GM21423 (cell line): ENCODE data around the gene BBX.
"Not testable (repeated sequence)": the region's sequence is repeated elsewhere in the genome, so short reads cannot be mapped to it uniquely, and the experiment has no call there.

ENCODE experiments used
- ATAC-seq: cut with Tn5 transposase; IDR thresholded peaks from one replicate; pipeline ENCODE4 v1.9.1; 2021; ENCODE audit warnings: mild to moderate bottlenecking, moderate library complexity; ENCODE audit not compliant: unreplicated experiment

The BBX gene

DNA sequence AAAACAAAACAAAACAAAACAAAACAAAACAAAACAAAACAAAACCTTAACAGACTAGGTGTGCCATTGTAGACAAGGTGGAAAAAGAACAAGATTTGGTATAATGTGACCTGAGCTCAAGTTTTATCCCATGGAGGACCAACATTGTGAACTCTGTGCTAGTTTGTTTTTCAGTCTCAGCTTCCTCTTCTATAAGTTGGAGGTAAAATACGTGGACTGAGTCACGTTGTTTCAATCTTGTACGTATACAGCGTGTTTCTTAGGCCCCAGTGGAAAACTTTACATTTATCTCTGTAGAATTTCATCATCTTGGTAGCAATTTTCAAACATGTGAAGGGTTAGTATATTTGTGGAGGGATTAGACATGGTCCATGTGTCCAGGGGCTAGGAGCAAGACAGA lies 306.4 kb downstream of the BBX start:
- no peak for ATAC-seq

DNA sequence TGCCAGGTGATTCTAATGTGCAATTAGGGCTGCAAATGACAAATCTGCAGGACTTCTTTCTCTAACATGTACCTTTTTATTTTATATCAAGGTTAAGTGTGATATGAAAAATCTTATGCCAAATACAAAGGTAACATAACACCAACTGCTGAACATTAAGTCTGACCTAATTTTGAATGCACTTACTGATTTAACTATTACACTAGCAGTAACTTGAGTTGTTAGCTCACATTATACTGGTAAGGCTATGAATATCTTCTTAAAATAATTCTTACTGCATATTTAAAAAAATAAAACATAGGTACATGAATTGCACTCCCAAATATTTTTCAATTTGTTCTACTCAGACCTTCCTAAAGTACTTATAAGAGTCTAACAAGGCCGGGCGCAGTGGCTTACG lies 308.8 kb downstream of the BBX start:
- ATAC-seq = no peak

DNA sequence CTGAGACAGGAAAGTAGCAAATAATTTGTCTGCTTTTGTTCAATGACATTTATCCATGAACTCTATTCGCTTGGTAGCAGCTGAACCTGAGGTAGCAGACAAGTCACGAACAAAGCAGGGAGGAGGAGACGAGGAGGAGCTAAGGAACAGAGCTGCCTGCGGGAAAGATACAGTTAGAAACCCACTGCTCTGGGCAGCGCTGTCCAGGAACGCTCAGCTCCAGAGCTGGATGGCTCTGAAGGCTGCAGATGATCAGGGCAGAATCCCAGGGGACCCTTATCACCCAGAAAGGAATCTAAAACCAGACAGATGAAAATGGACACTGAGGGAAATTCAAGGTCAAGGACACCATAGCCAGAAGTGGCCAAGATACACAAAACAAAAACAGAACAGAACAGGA lies 310.3 kb downstream of the BBX start:
- no peak for ATAC-seq

DNA sequence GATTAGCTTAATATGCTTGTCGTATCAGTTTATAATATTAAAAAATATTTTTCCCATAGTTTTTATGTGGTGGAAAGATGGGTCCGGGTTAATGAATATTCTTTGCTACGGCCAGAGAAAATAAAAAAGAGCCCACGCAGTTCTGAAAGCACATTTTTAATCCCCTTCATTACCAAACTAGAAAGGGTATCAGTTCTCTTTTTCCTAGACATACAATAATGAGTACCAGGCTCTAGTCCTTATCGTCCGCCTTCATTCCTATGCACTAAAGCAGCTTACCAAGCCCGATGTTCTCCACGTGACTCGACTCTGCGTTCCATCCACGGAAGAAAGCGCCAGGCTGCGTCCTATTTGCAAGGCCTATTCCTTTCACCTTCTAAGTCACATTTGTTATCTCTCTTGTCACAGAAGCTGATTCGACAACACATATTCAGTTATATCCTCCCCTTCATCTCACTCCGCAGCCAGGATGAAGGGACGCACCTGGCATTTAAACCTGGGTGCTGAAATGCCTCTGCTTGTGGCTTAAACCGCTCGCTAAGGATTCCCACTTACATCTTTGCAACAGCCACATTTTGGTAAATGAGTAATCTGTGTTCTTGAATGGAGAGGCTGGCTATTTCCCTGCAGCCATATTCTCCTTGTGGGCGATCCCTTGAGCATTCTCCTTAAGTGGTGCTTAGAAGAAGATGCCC lies 311.1 kb downstream of the BBX start:
- no peak for ATAC-seq

DNA sequence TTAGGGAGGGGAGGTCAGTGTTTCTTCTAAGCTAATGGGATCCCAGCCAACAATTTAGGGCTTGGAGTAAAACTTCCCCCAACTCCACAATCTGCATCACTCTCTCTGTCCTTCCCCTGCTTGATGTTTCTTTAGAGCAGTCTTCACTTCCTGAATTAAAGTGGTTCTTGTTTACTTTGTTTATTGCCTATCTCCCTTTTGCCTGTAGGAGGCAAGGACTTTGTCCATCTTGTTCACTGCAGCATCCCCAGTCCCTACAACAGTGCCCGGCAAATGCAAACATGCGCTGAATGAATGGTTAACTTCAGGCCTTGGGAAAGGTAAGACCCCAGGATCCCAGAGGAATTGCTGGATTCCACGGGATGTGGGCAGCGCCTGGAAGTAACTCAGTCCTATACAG lies 312.2 kb downstream of the BBX start:
- ATAC-seq = not testable (repeated sequence)

DNA sequence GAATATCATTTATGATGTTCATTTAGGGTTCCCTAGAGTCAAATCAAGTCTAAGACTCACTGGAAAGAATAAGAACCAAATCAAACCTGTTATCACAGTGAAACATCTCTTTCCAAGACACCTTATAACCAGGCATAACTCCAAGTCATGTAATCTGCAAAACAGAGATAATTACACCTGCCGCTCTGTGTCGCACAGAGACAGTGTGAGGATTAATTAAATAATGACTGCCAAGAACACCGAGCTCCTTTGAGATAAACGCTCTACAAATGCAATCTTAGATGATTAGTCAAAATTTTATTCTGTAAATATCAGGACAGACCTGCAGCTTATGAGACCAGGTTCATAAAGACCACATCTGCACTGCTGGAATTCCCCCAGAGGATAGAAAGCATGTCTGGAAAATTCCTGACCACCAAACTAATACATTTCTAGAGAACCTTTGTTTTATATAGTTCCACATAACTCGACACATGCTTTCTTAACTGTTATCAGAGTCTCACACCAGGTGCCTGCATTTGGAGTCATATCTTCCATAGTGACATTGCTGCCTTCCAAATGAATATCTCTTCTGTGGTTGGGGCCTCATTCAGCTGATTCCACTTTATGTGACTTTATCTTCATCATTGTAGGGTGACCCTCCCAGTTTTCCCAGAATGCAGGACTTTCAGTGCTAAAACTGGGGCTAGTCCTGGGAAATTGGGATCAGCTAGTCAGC lies 315.3 kb downstream of the BBX start:
- no peak for ATAC-seq

DNA sequence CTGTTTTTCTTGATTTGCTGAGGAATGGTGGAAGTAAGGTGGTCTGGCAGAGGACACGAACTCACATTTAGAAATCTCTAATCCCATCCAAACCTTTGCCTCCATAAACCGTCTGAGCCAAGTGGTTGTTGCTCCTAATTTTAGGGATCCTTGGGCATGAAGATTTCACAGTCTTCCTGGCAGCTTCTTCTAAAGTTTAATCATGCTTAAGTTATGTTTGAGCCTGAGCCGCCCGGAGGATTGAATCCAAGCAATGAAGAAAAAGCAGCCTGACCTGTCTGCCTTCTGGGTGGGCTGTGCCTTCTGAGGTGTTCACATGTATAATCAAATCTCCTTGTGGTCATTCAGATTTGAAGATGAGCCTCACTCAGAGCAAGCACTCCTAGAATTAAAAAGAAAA lies 319.1 kb downstream of the BBX start:
- ATAC-seq = no peak

DNA sequence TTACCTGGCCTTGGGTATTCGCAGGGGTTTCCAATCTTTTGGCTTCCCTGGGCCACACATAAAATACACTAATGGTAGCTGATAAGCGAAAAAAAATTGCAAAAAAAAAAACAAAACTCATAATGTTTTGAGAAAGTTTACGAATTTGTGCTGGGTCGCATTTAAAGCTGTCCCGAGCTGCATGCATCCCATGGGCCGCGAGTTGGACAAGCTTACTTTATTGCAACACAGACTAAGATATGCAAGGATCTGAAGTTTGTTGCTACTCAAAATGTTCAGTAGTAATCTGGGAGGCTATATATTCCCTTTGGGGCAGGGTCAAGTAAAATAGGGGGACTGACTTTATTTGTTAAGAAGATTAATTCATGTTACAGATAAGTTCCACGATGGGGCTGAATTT lies 320.2 kb downstream of the BBX start:
- ATAC-seq = no peak

DNA sequence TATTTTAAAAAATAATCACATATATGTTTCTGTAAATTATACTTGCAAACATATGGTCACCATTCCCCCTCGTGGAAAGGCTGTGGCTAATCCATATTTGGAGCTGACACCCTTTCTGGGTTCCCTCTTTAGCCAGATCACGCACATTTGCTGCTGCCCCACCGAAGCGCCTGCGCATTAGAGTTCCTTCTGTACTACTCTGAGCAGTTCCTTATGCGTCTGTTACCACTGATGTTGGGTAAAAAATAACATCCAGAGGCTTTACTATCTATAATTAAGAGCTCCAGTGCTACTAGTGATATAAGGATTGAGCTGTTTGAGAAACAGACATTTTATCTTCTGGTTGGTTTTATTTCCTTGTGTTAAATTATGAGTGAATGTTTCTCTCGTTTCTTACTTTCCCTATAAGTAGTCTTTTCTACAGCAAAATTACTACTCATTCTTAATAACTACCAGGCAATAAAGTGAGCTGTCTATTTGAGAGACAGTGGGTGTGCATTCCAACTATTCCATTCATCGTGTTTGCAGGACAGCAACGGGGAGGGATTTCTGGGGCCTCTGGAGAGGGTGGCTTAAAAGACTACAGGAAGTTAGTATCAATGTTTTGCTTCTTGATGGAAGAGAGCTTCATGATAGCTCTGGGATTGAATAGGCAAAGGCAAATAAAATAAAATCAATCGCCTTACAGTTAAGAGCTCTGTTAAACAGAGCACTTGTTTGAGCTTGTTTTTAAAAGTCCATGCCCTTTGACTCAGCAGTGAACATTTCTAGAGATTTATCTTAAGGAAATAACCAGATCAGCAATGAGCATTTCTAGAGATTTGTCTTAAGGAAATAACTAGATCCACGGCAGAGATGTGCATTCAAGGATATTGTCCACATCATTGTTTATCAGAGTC lies 322.9 kb downstream of the BBX start:
- ATAC-seq = no peak

DNA sequence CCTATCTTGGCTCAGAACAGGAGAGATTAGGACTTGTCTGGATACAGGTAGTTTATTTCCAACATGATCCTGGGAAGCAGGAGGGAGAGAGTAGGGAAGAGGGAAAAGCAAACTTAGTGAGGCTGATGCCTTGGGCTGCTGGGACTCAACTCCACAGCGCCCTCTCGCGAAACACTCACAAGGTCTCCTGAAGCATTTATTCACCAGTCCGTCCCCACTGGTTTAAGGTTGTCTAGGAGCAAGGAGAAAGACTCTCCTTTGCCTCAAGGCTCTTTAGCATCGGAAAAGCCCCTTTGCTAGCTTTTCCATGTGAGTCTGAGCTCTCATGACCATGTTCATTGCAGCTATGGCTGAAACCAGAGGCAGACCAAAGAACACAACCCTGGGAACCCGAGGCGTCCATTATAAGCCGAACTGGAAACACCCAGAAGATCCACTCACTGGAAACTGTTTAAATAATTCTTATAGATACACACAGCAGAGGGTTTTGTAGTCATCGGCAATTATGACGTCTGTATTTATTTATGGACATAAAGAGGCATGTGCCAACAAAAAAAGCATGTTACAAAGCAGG lies 323.6 kb downstream of the BBX start:
- ATAC-seq = no peak

DNA sequence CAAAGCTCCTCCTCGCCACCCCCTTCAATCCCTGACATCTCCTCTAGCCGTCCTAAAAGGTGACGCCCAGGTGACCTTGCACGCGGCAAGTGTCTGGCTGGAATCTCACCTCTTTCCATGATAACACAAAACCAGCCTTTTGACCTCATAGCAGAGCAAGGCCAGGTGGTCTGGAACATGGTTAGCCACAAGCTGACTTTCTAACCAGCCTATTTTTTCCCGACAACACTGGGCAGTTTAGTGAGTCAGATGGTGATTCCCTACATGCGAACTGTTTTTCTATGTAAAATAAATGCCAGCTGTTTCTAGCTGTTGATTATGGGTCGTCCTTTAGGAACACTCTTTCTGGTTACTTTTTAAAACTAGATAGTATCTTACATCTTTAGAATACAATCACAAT lies 325.0 kb downstream of the BBX start:
- no peak for ATAC-seq

DNA sequence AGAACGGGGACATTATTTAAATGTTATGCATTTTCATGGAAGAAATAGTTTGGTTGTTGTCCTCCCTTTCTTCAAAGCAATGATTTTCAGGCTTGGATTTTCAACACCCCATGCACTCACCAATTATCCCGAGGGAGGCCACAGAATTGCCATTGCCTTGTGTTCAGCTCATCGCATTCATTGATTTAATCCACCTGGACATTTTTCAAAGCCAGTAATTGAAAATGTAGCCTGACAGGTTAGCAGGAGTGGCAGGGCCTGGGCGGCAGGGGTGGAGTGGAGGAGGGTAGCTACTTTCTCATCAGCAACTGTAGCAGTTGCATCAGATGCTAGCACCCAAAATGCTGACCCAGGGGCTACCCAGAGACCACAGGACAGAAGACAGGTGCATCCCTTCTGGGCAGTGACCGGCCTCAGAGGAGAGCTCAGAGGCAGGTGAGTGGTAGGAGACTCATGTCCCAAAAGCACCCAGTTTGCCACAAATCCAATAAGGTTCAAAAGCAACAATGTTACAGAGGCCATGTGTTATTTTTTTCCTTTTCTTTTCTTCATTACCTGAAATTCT lies 325.7 kb downstream of the BBX start:
- ATAC-seq = no peak

DNA sequence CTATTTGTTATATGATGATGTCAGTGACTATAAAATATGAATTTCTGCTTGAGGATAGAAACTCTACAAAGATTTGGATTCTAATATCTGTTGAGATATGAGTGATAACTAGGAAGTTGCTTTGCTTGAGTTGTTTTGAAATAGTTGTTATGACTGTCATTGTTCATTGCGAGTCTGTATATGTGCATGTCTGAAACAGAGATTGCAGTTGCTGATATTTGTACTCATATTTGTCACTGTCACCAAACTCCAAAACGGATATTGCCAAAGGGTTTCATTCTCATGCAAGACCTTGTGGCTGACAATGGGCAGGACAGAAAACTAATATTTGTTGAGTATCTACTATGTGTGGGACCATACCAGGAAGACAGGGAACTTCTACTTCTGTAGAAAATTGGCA lies 327.9 kb downstream of the BBX start:
- ATAC-seq = no peak

DNA sequence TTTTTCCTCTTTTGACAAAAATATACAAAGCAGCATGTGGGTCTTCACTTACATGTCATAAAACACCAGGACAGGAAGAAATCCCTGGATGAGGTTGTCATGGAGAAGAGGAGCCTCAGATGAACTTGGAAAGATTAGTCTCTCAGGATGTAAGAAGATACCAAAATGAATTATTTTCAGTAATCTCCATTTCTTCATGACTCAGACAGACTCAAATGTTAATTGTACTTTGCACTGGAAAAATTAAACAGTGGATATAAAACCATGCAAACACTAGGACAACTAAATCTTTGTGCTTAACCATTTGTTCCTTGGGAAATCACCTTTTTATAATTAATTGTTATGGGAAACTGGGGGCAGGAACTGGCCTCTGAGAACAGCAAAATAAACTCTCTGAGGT lies 331.1 kb downstream of the BBX start:
- ATAC-seq = no peak

DNA sequence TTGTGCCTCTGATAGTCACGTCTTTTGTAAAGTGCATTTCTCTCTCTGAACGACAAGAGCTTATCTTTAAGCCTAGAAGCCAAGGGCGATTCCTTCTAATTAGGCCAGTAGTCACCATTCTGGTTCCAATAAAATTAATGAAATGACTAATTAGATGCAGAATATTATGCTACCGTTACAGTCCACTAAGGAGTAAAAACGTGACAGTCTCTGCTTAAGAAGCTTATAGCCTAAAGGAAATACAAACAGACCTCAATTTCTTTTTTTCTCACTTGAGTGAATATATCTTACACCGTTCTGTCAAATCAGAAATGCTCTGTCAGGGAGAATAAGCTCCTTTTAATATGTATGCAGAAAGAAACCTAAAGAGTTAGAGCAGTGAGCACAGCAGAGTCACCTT lies 332.0 kb downstream of the BBX start:
- no peak for ATAC-seq

DNA sequence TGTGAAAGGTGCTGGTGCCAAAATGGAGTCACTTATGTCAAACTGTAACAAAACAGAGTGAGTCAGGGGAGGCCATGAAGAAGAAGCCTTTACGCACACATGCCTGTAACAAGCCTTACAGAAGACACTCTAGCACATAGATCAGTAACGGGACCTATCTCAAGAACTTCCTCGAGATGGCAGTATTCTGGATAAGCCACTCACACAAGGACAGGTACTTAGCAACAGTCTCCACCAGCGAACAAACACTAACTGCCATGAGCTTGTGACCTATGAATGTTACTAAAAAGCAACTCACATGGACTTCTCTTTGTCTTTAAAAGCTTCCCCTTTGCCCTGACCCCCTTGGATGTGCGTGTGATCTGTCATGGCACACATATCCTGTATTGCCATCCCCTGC lies 332.9 kb downstream of the BBX start:
- ATAC-seq = no peak

DNA sequence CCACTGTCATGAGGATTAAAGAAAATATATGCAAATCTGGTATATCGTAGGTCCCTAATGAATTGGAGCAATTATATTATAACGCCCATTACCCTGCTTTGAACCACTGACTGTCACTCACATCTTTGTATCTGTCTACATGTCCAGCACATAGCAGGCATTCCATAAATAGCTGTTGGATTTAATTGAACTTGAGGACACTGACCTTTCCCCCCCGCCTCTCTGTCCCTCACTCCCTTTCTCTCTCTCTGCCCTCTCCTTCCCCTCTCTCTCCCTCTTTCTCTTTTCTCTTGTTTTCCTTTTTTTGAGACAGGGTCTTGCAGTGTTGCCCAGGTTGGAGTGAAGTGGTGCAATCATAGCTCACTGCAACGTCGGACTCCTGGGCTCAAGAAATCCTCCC lies 335.1 kb downstream of the BBX start:
- ATAC-seq = no peak

DNA sequence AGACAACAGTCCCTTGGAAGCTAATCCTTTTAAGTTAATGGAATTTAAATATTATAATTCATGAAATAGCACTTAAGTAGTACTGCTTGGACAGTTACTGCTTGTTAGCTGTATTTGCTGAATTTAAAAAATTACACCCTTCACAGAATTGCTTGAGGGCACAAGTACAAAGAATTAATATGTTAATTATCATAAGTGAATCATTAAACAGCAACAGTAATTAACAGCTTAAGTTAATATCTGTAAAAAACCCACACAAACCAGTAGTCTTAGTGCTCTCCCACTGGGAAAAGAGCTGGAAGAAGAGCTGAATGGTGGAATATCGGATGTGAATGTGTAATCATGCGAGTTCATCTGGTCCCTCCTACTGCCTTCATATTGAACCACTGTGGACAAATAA lies 336.1 kb downstream of the BBX start:
- no peak for ATAC-seq
